Stimulated activated CD8-positive, alpha-beta memory T cell treated with anti-CD3 and anti-CD28 coated beads, Interleukin-7, amount 100 ng/mL, for 1 hour (primary cell): ENCODE measurements around the gene C2CD2L.
"Not testable (repeated sequence)": the region's sequence is repeated elsewhere in the genome, so short reads cannot be mapped to it uniquely, and the experiment has no call there.

Source experiments
- DNase-seq, 2 donors: peaks; one replicate each; pipeline ENCODE4 v3.0.0-alpha.2; 2020; ENCODE audit warnings: low read depth in 2 of 2

C2CD2L gene

GRCh38 chr11:119115484-119116234 is 8.5 kb downstream of the C2CD2L start:
- no peak for DNase-seq

- DNase-seq, result no peak
Observed at GRCh38 chr11:119116235-119116594, 9.1 kb downstream of the C2CD2L start.

GRCh38 chr11:119116601-119117000 is 9.5 kb downstream of the C2CD2L start:
- no peak for DNase-seq

GRCh38 chr11:119117004-119117706 is 10.0 kb downstream of the C2CD2L start:
- no peak for DNase-seq

GRCh38 chr11:119118227-119118626 is 11.1 kb downstream of the C2CD2L start:
- DNase-seq, result no peak

- DNase-seq, result no peak
Observed at GRCh38 chr11:119118946-119119345, 11.8 kb downstream of the C2CD2L start.

GRCh38 chr11:119120639-119121007 is 13.5 kb downstream of the C2CD2L start:
- DNase-seq, result no peak

GRCh38 chr11:119121008-119121810 is 14.1 kb downstream of the C2CD2L start, which contains the start of gene HINFP:
HINFP (plus strand) TSS chr11:119121580; CDS start chr11:119126945, 5,365 bp downstream.
- DNase-seq, result peak; percentile 99 to 100

GRCh38 chr11:119121811-119122124 is 14.6 kb downstream of the C2CD2L start:
- DNase-seq, result no peak

- DNase-seq, result no peak
Observed at GRCh38 chr11:119125821-119126220, 18.7 kb downstream of the C2CD2L start.

- no peak for DNase-seq
Observed at GRCh38 chr11:119126675-119127268, 19.6 kb downstream of the C2CD2L start.

GRCh38 chr11:119130662-119131061 is 23.5 kb downstream of the C2CD2L start:
- no peak for DNase-seq

GRCh38 chr11:119134389-119134978 is 27.3 kb downstream of the C2CD2L start:
- DNase-seq, result no peak

GRCh38 chr11:119139276-119139675 is 32.1 kb downstream of the C2CD2L start:
- DNase-seq, result not testable (repeated sequence)

- DNase-seq, result no peak
Observed at GRCh38 chr11:119144825-119145486, 37.8 kb downstream of the C2CD2L start.

- no peak for DNase-seq
Observed at GRCh38 chr11:119145551-119145950, 38.4 kb downstream of the C2CD2L start.

GRCh38 chr11:119147604-119148333 is 40.6 kb downstream of the C2CD2L start:
- no peak for DNase-seq

- no peak for DNase-seq
Observed at GRCh38 chr11:119148720-119149017, 41.5 kb downstream of the C2CD2L start.

- DNase-seq, result no peak
Observed at GRCh38 chr11:119149018-119149785, 42.1 kb downstream of the C2CD2L start, which contains the start of gene ABCG4. ABCG4 (plus strand) TSS chr11:119149052; CDS start chr11:119149966, 914 bp downstream.

- DNase-seq, result no peak
Observed at GRCh38 chr11:119149786-119150275, 42.7 kb downstream of the C2CD2L start.
